Ectodermal cell (in vitro differentiated cells): ENCODE measurements around the gene RUFY2.

ENCODE experiments used
- H3K27ac ChIP-seq: 2 replicates; pipeline ENCODE4 v1.7.0; 2013; ENCODE audit warnings: mild to moderate bottlenecking, low read depth, low read length; ENCODE audit not compliant: insufficient read depth, poor library complexity, severe bottlenecking
- H3K27me3 ChIP-seq: 2 replicates; pipeline ENCODE4 v1.7.0; 2013; ENCODE audit warnings: mild to moderate bottlenecking, low read length; ENCODE audit not compliant: insufficient read depth, control insufficient read depth, poor library complexity, severe bottlenecking
- H3K36me3 ChIP-seq: one replicate; pipeline ENCODE4 v1.7.0; 2013; ENCODE audit warnings: low read length; ENCODE audit not compliant: control insufficient read depth, insufficient read depth
- H3K4me1 ChIP-seq: one replicate; pipeline ENCODE4 v1.7.0; 2013; ENCODE audit warnings: low read length; ENCODE audit not compliant: control insufficient read depth, insufficient read depth
- H3K4me3 ChIP-seq: 2 replicates; pipeline ENCODE4 v1.7.0; 2013; ENCODE audit warnings: low read depth, low read length, control low read depth; ENCODE audit not compliant: insufficient read depth
- H3K9me3 ChIP-seq: 2 replicates; pipeline ENCODE4 v1.7.0; 2013; ENCODE audit warnings: mild to moderate bottlenecking, low read length, moderate library complexity; ENCODE audit not compliant: control insufficient read depth
- WGBS, 2 experiments: methylation state at CpG; one replicate each; pipeline ENCODE4 v1.1.7; 2013; ENCODE audit warnings: missing lambda C conversion rate in 2 of 2; 5-methylcytosine and 5-hydroxymethylcytosine counted together

The RUFY2 gene

GRCh38 chr10:68302503-68302823 lies 104.6 kb downstream of the RUFY2 start:
- H3K27ac ChIP-seq: no peak overlapping the region
- H3K27me3 ChIP-seq: no peaks in the 10 kb centered on the region
- WGBS, 2 experiments: 47 to 50% methylated on average over 2 of the region's 2 CpGs
- no peaks in the 10 kb centered on the region for H3K9me3 ChIP-seq
- no peak overlapping the region for H3K4me3 ChIP-seq
- H3K4me1 ChIP-seq: no peaks in the 10 kb centered on the region
- H3K36me3 ChIP-seq: no peaks in the 10 kb centered on the region

- Histone ChIP-seq H3K9me3 (no peaks in the 10 kb centered on the region), H3K4me1 (no peaks in the 10 kb centered on the region), H3K4me3 (no peak overlapping the region), H3K36me3 (no peaks in the 10 kb centered on the region), H3K27me3 (no peaks in the 10 kb centered on the region), H3K27ac (no peak overlapping the region)
- 83 to 85% methylated on average over 6 of the region's 6 CpGs for WGBS, 2 experiments
Measured at GRCh38 chr10:68301790-68302502, 105.1 kb downstream of the RUFY2 start.

GRCh38 chr10:68301301-68301700 lies 105.8 kb downstream of the RUFY2 start:
- Histone ChIP-seq H3K9me3 (no peaks in the 10 kb centered on the region), H3K27ac (no peak overlapping the region), H3K36me3 (no peaks in the 10 kb centered on the region), H3K4me3 (no peak overlapping the region), H3K4me1 (no peaks in the 10 kb centered on the region), H3K27me3 (no peaks in the 10 kb centered on the region)
- 90 to 91% methylated on average over 3 of the region's 3 CpGs for WGBS, 2 experiments

- no peaks in the 10 kb centered on the region for H3K27me3 ChIP-seq
- no peaks in the 10 kb centered on the region for H3K9me3 ChIP-seq
- no peak overlapping the region for H3K4me3 ChIP-seq
- no peaks in the 10 kb centered on the region for H3K36me3 ChIP-seq
- no peak overlapping the region for H3K27ac ChIP-seq
- WGBS, 2 experiments: 80 to 81% methylated on average over 8 to 9 of the region's 9 CpGs
- no peaks in the 10 kb centered on the region for H3K4me1 ChIP-seq
Measured at GRCh38 chr10:68296843-68297663, 110.0 kb downstream of the RUFY2 start.
